Lower leg skin (tissue), 4 donors: ENCODE results near the gene NEU3. TPM values are rescaled to one million over a fixed set of nuclear protein-coding genes. Genes with fewer than 3 reads are reported as not detected.

Experiments used
- DNase-seq, 2 donors: peaks; one replicate each; pipeline ENCODE4 v3.0.0-alpha.2; 2019; ENCODE audit warnings: low spot score in 2 of 2
- H3K4me3 ChIP-seq: fragments of 200-600 bp; sonication (generic); 2 replicates; pipeline ENCODE4 v1.5.1; 2017; ENCODE audit warnings: mild to moderate bottlenecking, low read depth; ENCODE audit not compliant: poor library complexity, severe bottlenecking
- POLR2A ChIP-seq, 2 donors: fragments of 450-650 bp; IDR thresholded peaks; one replicate each; pipeline ENCODE4 v1.6.1; 2016 to 2017; ENCODE audit warnings: antibody characterized with exemption in 2 of 2, mild to moderate bottlenecking in 1 of 2, moderate library complexity in 1 of 2
- WGBS, 2 donors: methylation state at CpG; one replicate each; pipeline ENCODE4 v1.1.5; 2018; 5-methylcytosine and 5-hydroxymethylcytosine counted together
- intact Hi-C: fragments of 100-400 bp; cut with DNase I; formaldehyde crosslinking; loops from one replicate; pipeline ENCODE4 v1.15.0; 2023; ENCODE audit warnings: low total_unique reads
- total RNA-seq, 4 donors: library from RNA; depleted of rRNA; stranded (reverse); fragments of >200 nt; gene quantifications; one replicate each; pipeline ENCODE4 v1.1.0, GENCODE V29; 2016
- TF ChIP-seq, protein P1 (sequence below), 3 donors: fragments of 450-650 bp; IDR thresholded peaks; one replicate each; pipeline ENCODE4 v1.5.1; 2016; ENCODE audit warnings: antibody characterized with exemption in 3 of 3, mild to moderate bottlenecking in 3 of 3, moderate library complexity in 2 of 3

The NEU3 gene
- total RNA-seq, 4 donors from 2014 or later = 4.3 to 7.4 (median 5.9) TPM

DNA sequence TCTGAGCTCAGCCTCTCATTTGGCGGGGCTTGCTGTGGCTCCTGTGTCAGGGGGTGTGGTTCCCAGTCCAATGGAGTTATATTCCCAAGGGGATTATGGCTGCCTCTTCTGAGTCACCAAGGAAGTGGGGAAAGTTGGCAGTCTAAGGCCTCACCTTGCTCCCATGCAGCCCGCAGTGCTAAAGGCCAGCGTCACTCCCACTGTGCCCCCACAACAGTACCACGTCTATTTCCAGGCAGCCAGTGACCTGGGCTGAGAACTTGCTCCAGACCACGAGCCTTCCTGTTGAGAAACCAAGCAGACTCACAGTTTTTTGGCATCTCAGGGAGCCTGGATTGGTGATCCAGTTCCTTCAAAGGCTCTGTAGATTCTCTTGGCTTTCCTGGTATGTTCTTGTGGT lies 62.3 kb downstream of the NEU3 start:
- DNase-seq = peak in 1 of 2 donors; percentile 42
- WGBS, 2 donors = 81 to 87% methylated on average over 5 of the region's 5 CpGs
- no peak overlapping the region for H3K4me3 ChIP-seq
- intact Hi-C loops = no loop called here
- TF ChIP-seq POLR2A (IDR thresholded peaks at IDR 0.05) = no peak
- TF ChIP-seq, protein P1, sequence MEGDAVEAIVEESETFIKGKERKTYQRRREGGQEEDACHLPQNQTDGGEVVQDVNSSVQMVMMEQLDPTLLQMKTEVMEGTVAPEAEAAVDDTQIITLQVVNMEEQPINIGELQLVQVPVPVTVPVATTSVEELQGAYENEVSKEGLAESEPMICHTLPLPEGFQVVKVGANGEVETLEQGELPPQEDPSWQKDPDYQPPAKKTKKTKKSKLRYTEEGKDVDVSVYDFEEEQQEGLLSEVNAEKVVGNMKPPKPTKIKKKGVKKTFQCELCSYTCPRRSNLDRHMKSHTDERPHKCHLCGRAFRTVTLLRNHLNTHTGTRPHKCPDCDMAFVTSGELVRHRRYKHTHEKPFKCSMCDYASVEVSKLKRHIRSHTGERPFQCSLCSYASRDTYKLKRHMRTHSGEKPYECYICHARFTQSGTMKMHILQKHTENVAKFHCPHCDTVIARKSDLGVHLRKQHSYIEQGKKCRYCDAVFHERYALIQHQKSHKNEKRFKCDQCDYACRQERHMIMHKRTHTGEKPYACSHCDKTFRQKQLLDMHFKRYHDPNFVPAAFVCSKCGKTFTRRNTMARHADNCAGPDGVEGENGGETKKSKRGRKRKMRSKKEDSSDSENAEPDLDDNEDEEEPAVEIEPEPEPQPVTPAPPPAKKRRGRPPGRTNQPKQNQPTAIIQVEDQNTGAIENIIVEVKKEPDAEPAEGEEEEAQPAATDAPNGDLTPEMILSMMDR (IDR thresholded peaks at IDR 0.05) = no peak

DNA sequence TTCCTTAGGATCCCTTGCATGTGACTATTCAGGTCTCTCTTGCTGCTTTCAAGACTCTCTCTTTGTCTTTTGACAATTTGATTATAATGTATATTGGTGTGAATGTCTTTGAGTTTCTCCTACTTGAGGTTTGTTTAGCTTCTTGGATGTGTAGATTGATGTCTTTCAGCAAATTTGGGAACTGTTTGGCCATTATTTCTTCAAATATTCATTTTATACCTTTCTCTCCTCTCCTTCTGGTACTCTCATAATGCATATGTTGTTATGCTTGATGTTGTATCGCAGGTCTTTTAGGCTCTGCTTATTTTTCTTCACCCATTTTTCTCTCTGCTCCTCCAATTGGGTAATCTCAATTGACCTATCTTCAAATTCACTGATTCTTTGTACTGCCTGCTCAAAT lies 63.7 kb downstream of the NEU3 start:
- DNase-seq = no peak
- intact Hi-C loops = no loop called here
- H3K4me3 ChIP-seq = no peak overlapping the region
- TF ChIP-seq, protein P1 (IDR thresholded peaks at IDR 0.05) = no peak
- TF ChIP-seq POLR2A (IDR thresholded peaks at IDR 0.05) = no peak
- 63 to 97% methylated on average over 1 of the region's 1 CpG for WGBS, 2 donors

DNA sequence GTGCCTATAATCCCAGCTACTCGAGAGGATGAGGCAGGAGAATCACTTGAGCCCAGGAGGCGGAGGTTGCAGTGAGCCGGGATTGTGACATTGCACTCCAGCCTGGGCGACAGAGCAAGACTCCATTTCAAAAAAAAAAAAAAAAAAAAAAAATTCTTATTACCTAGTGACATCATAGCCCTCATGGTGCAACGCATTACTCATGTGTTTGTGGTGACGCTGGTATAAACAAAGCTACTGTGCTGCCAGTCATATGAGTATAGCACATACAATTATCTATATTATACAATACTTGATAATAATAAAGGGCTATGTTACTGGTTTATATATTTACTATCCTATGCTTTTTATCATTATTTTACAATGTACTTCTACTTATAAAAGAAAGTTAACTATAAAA lies 66.8 kb downstream of the NEU3 start:
- 85 to 90% methylated on average over 6 of the region's 6 CpGs for WGBS, 2 donors
- H3K4me3 ChIP-seq = no peak overlapping the region
- intact Hi-C loops = no loop called here
- no peak for DNase-seq
- TF ChIP-seq, protein P1 (IDR thresholded peaks at IDR 0.05) = no peak
- no peak for TF ChIP-seq POLR2A (IDR thresholded peaks at IDR 0.05)

DNA sequence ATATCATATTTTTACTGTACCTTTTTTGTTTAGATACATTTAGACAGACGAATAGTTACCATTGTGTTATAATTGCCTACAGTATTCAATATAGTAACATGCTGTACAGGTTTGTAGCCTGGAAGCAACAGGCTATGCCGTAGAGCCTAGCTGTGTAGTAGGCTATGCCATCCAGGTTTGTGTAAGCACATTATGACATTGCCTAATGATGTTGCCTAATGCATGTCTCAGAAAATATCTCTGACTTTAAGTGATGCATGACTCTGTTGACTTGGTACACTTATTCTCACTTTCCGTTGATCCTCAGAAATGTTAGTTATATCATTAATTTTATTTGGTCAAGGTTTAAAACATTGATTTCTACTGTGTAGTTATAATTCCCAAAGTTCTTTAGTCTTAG lies 68.1 kb downstream of the NEU3 start:
- intact Hi-C loops = no loop called here
- TF ChIP-seq, protein P1 (IDR thresholded peaks at IDR 0.05) = no peak
- TF ChIP-seq POLR2A (IDR thresholded peaks at IDR 0.05) = no peak
- no peak overlapping the region for H3K4me3 ChIP-seq
- DNase-seq = no peak
- WGBS, 2 donors = 89 to 92% methylated on average over 3 of the region's 3 CpGs

DNA sequence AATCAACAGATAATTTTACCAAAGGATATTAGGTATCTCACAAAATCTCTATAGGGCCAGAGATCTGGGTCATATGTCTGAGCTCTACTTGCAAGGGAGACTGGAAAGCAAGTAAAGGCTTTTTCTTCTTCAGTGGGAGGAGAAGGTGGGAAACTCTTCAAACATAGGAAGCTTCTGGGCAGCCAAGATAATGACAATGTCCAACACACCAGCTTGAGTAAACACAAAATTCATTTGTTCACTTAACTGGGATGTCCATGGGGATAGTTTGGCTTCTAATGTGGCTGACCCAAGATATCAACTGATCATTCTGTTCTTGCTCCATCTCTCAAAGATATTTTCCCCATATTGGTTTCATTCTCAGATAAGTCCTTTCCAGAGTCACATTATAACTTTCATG lies 70.6 kb downstream of the NEU3 start:
- no peak for DNase-seq

More for the DNA sequence above, 70.6 kb downstream of the NEU3 start:
- intact Hi-C loops = no loop called here
- TF ChIP-seq POLR2A (IDR thresholded peaks at IDR 0.05) = no peak
- TF ChIP-seq, protein P1 (IDR thresholded peaks at IDR 0.05) = no peak
- H3K4me3 ChIP-seq = no peak overlapping the region
